Vagina (tissue), 2 donors: ENCODE results near the gene CDH10. TPM values are rescaled to one million over a fixed set of nuclear protein-coding genes. Genes with fewer than 3 reads are reported as not detected.

Experiments
- DNase-seq, 2 donors: peaks; one replicate each; pipeline ENCODE4 v3.0.0-alpha.2; 2017; ENCODE audit errors: extremely low spot score in 2 of 2
- H3K27ac ChIP-seq: fragments of 200-600 bp; sonication (generic); one replicate; pipeline ENCODE4 v1.5.1; 2019
- H3K27me3 ChIP-seq: fragments of 200-600 bp; sonication (generic); one replicate; pipeline ENCODE4 v1.5.1; 2019
- H3K36me3 ChIP-seq, 2 donors: fragments of 200-600 bp; sonication (generic); one replicate each; pipeline ENCODE4 v1.5.1; 2017 to 2019
- H3K4me1 ChIP-seq: fragments of 200-600 bp; sonication (generic); one replicate; pipeline ENCODE4 v1.5.1; 2019
- H3K4me3 ChIP-seq, 2 donors: fragments of 200-600 bp; sonication (generic); 1 replicate in 1 of 2; 2 replicates in 1 of 2; pipeline ENCODE4 v1.5.1; 2016 to 2019
- H3K9me3 ChIP-seq: fragments of 200-600 bp; sonication (generic); one replicate; pipeline ENCODE4 v1.5.1; 2019
- CTCF ChIP-seq, 3 experiments: fragments of 450-650 bp in 2 of 3; fragments of 200-600 bp in 1 of 3; sonication (generic) in 1 of 3; IDR thresholded peaks; one replicate each; pipeline ENCODE4 v1.5.1; 2017 to 2019; ENCODE audit warnings: antibody characterized with exemption in 3 of 3, mild to moderate bottlenecking in 2 of 3, moderate library complexity in 2 of 3
- POLR2A ChIP-seq, 2 donors: fragments of 450-650 bp; IDR thresholded peaks; one replicate each; pipeline ENCODE4 v1.6.1; 2017; ENCODE audit warnings: antibody characterized with exemption in 2 of 2, mild to moderate bottlenecking in 2 of 2, moderate library complexity in 2 of 2
- POLR2AphosphoS5 ChIP-seq, 2 donors: sonication (generic); formaldehyde crosslinking; IDR thresholded peaks; one replicate each; pipeline ENCODE4 v1.9.0; 2017; ENCODE audit warnings: antibody characterized with exemption in 2 of 2, mild to moderate bottlenecking in 2 of 2, low read depth in 1 of 2; ENCODE audit not compliant: insufficient read depth in 1 of 2
- intact Hi-C: fragments of 100-400 bp; cut with DNase I; formaldehyde crosslinking; loops from one replicate; pipeline ENCODE4 v1.15.1; 2023
- total RNA-seq: library from RNA; depleted of rRNA; stranded (reverse); fragments of >200 nt; gene quantifications from one replicate; pipeline ENCODE4 v1.2.3, GENCODE V29; 2016

Gene CDH10
- total RNA-seq, 1 donor from 2014 or later: 0.74 TPM

GRCh38 chr5:24566933-24567332 is 77.8 kb downstream of the CDH10 start:
- no peak for TF ChIP-seq POLR2AphosphoS5 (IDR thresholded peaks at IDR 0.05; ENCODE audit: insufficient read depth in 1 of 2, low read depth in 1 of 2)
- no peak for TF ChIP-seq POLR2A (IDR thresholded peaks at IDR 0.05)
- TF ChIP-seq CTCF (IDR thresholded peaks at IDR 0.05): no peak
- Histone ChIP-seq H3K9me3 (no peaks in the 10 kb centered on the region), H3K27ac (no peak overlapping the region), H3K27me3 (no peaks in the 10 kb centered on the region), H3K36me3 (no peaks in the 10 kb centered on the region), H3K4me1 (no peaks in the 10 kb centered on the region), H3K4me3 (no peak overlapping the region)
- DNase-seq: no peak
- intact Hi-C loops: no loop called here

- intact Hi-C loops: no loop called here
- H3K4me3 ChIP-seq: no peak overlapping the region
- no peak for TF ChIP-seq POLR2AphosphoS5 (IDR thresholded peaks at IDR 0.05; ENCODE audit: insufficient read depth in 1 of 2, low read depth in 1 of 2)
- no peak for TF ChIP-seq CTCF (IDR thresholded peaks at IDR 0.05)
- no peak for TF ChIP-seq POLR2A (IDR thresholded peaks at IDR 0.05)
- no peaks in the 10 kb centered on the region for H3K27me3 ChIP-seq
- H3K27ac ChIP-seq: no peak overlapping the region
- no peak for DNase-seq
- H3K36me3 ChIP-seq: no peaks in the 10 kb centered on the region
- no peaks in the 10 kb centered on the region for H3K4me1 ChIP-seq
- H3K9me3 ChIP-seq: no peaks in the 10 kb centered on the region
These were observed 89.5 kb downstream of the CDH10 start for GRCh38 chr5:24555229-24555628.

- no peaks in the 10 kb centered on the region for H3K4me1 ChIP-seq
- no peaks in the 10 kb centered on the region for H3K36me3 ChIP-seq
- H3K27ac ChIP-seq: no peak overlapping the region
- H3K27me3 ChIP-seq: no peaks in the 10 kb centered on the region
- no peak overlapping the region for H3K4me3 ChIP-seq
- TF ChIP-seq CTCF (IDR thresholded peaks at IDR 0.05): no peak
- TF ChIP-seq POLR2A (IDR thresholded peaks at IDR 0.05): no peak
- no peak for TF ChIP-seq POLR2AphosphoS5 (IDR thresholded peaks at IDR 0.05; ENCODE audit: insufficient read depth in 1 of 2, low read depth in 1 of 2)
- H3K9me3 ChIP-seq: no peaks in the 10 kb centered on the region
- intact Hi-C loops: no loop called here
- no peak for DNase-seq
These were observed 97.6 kb downstream of the CDH10 start for GRCh38 chr5:24547132-24547531.

- no peaks in the 10 kb centered on the region for H3K9me3 ChIP-seq
- no peak for DNase-seq
- H3K27me3 ChIP-seq: no peaks in the 10 kb centered on the region
- intact Hi-C loops: no loop called here
- H3K4me3 ChIP-seq: no peak overlapping the region
- H3K36me3 ChIP-seq: no peaks in the 10 kb centered on the region
- no peak overlapping the region for H3K27ac ChIP-seq
- TF ChIP-seq CTCF (IDR thresholded peaks at IDR 0.05): no peak
- TF ChIP-seq POLR2AphosphoS5 (IDR thresholded peaks at IDR 0.05; ENCODE audit: insufficient read depth in 1 of 2, low read depth in 1 of 2): no peak
- TF ChIP-seq POLR2A (IDR thresholded peaks at IDR 0.05): no peak
- H3K4me1 ChIP-seq: no peaks in the 10 kb centered on the region
These were observed 105.2 kb downstream of the CDH10 start for GRCh38 chr5:24539613-24540012.

- TF ChIP-seq CTCF (IDR thresholded peaks at IDR 0.05) (no peak), POLR2A (IDR thresholded peaks at IDR 0.05) (no peak), POLR2AphosphoS5 (IDR thresholded peaks at IDR 0.05; ENCODE audit: insufficient read depth in 1 of 2, low read depth in 1 of 2) (no peak)
- Histone ChIP-seq H3K4me1 (no peaks in the 10 kb centered on the region), H3K4me3 (no peak overlapping the region), H3K27me3 (no peaks in the 10 kb centered on the region), H3K36me3 (no peaks in the 10 kb centered on the region), H3K9me3 (no peaks in the 10 kb centered on the region), H3K27ac (no peak overlapping the region)
- DNase-seq: no peak
- intact Hi-C loops: no loop called here
These were observed 106.4 kb downstream of the CDH10 start for GRCh38 chr5:24538346-24538745.
